ENCODE measurements around the gene C11orf71. TPM values are rescaled to one million over a fixed set of nuclear protein-coding genes. Genes with fewer than 3 reads are reported as not detected.

Gene C11orf71
- total and polyA plus RNA-seq, 9 of the 15 experiments (the other 6 are each of a cell fraction or from before 2014, with no cell fraction given) = 2.9 to 15.1 (median 9.1) TPM

- TF ChIP-seq BRF2 (IDR thresholded peaks at IDR 0.05; ENCODE audit: borderline replicate concordance, insufficient read depth, insufficient read length) = no peak
- TF ChIP-seq HMBOX1 (IDR thresholded peaks at IDR 0.05) = peak; percentile 9; the same call in 1 of the 2 replicates
- TF ChIP-seq ZNF263 (CRISPR knock-in tag; IDR thresholded peaks at IDR 0.05; ENCODE audit: borderline replicate concordance) = no peak
- TF ChIP-seq THAP12 (CRISPR knock-in tag; IDR thresholded peaks at IDR 0.05) = peak; percentile 87
- peak; percentile 66; the same call in 1 of the 2 replicates for TF ChIP-seq ELF4 (CRISPR knock-in tag; IDR thresholded peaks at IDR 0.05)
- TF ChIP-seq DIDO1 (tag; IDR thresholded peaks at IDR 0.05; ENCODE audit: low read depth) = no peak
- TF ChIP-seq RB1 (IDR thresholded peaks at IDR 0.05; ENCODE audit: low read depth) = no peak; the same call in 1 of the 2 replicates
- peak; percentile 98 for TF ChIP-seq PHF8 (IDR thresholded peaks at IDR 0.05; ENCODE audit: borderline replicate concordance, low read length)
- TF ChIP-seq ETV5 (CRISPR knock-in tag; IDR thresholded peaks at IDR 0.05; ENCODE audit: low read depth) = peak; percentile 79
- TF ChIP-seq XRCC3 (IDR thresholded peaks at IDR 0.05) = no peak
- TF ChIP-seq E2F1 (CRISPR knock-in tag; IDR thresholded peaks at IDR 0.05) = no peak
- peak; percentile 35; the same call in 1 of the 2 replicates for TF ChIP-seq KLF13 (tag; IDR thresholded peaks at IDR 0.05; ENCODE audit: borderline replicate concordance, low read depth)
- TF ChIP-seq ZNF518B (CRISPR knock-in tag; IDR thresholded peaks at IDR 0.05) = no peak
- peak; percentile 38 to 42 for TF ChIP-seq E2F6 (IDR thresholded peaks at IDR 0.05; ENCODE audit: borderline replicate concordance in 1 of 2, extremely low read depth in 1 of 2, insufficient read depth in 1 of 2, insufficient read length in 1 of 2, low read depth in 1 of 2, low read length in 1 of 2, poor library complexity in 1 of 2, severe bottlenecking in 1 of 2)
- peak; percentile 94 for TF ChIP-seq MEIS2 (IDR thresholded peaks at IDR 0.05; ENCODE audit: partially characterized antibody)
Measured at GRCh38 chr11:114400216-114400914, at the start of gene C11orf71, which contains the start of gene RBM7 (continued).
